Fibroblast of the aortic adventitia (primary cell): ENCODE results near the gene ATXN1. TPM values are rescaled to one million over a fixed set of nuclear protein-coding genes. Genes with fewer than 3 reads are reported as not detected.
A peak's percentile ranks its signal among the peaks of the same experiment; 100 is the strongest.

ENCODE experiments used
- DNase-seq: peaks from one replicate; pipeline ENCODE4 v3.0.0-alpha.2; 2010; ENCODE audit warnings: low read depth
- H3K4me3 ChIP-seq: 2 replicates; pipeline ENCODE4 v1.5.1; 2011; ENCODE audit warnings: low read depth, mild to moderate bottlenecking, control low read depth, low read length, moderate library complexity
- CTCF ChIP-seq: IDR thresholded peaks from 2 replicates; pipeline ENCODE4 v1.5.1; 2011; ENCODE audit warnings: mild to moderate bottlenecking, low read length, control low read depth, inconsistent platforms; ENCODE audit not compliant: insufficient read depth
- total RNA-seq: library from RNA; depleted of rRNA; stranded (reverse); fragments of >200 nt; gene quantifications from 2 replicates; pipeline ENCODE4 v1.2.3, GENCODE V29; 2012; ENCODE audit warnings: low replicate concordance

The ATXN1 gene
- total RNA-seq, 1 donor: 39.3 TPM

DNA sequence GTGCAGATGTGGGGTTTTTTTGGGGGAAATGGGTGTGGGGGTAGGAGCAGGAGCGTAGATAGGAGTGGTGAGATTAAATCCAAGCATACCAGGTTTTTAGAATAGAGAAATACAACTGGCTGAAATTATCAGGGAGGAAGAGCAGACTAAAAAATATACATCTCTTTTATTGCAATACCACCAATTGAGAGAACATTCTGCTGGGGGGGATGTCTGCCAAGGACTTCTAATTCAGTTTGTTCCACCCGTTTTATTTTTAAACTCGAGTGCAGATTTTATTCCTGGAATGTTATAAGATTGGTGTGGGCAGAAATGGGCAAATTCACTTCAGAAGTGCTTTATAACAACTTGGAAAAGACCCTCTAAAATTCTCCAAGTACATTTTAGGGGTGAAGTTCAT is 330.2 kb downstream of the ATXN1 start:
- no peak for DNase-seq
- no peak overlapping the region for H3K4me3 ChIP-seq
- no peak for TF ChIP-seq CTCF

- no peak overlapping the region for H3K4me3 ChIP-seq
- peak; percentile 89 for DNase-seq
- no peak for TF ChIP-seq CTCF
These were observed 330.7 kb downstream of the ATXN1 start for GRCh38 chr6:16430391-16431089.

DNA sequence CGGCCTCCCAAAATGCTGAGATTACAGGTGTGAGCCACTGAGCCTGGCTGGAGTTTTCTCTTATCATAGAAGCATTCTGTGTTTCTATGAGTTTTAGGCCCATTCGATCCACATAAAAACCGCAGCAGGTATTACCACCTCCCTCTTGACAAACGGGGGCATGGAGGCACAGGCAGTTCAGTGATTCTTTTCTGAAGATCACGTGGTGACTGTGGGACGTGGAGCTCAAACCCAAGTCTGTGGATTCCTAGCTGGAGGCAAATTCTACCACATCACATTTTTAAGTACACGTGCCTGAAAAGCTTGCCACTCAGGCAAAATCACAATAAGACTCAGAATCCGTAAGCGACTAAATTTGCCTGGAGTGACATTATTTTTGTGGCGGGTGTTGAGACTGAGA is 331.6 kb downstream of the ATXN1 start:
- no peak for TF ChIP-seq CTCF
- H3K4me3 ChIP-seq: no peak overlapping the region
- DNase-seq: no peak

GRCh38 chr6:16427124-16427523 is 334.1 kb downstream of the ATXN1 start:
- no peak overlapping the region for H3K4me3 ChIP-seq
- no peak for TF ChIP-seq CTCF
- DNase-seq: no peak

DNA sequence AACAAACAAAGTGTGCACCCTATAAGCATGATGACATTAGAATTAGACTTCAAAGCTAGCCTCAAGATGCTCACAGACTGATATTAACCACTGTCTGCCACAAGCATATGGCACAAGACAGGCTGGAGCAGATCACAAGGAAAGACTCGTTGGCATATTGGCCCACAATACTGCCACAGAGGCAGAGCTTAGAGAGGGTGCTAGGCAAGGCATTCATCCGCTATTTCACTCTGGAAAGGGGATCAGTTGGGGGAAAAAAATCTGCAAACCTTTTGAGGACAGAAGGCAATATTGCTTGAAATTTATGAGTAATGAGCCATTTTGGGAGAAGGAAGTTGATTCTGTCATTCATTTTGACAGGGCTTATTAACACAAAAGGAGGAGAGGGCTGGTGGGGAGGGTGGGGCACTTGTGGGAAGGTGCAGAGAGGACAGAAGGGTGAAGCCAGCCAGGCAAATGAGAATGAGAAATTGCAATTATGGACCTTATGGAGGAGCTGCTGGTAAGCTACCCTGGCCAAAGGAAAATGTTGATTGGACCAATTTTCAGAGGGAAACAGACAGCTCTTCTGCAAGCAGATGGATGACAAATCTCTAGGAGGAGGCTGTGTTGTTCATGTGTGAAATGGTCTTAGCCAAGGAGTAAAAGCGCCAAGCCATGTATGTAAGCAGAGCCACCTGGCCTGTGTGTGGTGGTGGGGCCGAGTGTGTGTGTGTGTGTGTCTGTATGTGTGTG is 335.2 kb downstream of the ATXN1 start:
- H3K4me3 ChIP-seq: no peak overlapping the region
- DNase-seq: no peak
- TF ChIP-seq CTCF: no peak

- no peak overlapping the region for H3K4me3 ChIP-seq
- no peak for DNase-seq
- TF ChIP-seq CTCF: no peak
These were observed 339.7 kb downstream of the ATXN1 start for GRCh38 chr6:16421462-16421960.
